Activated CD4-positive, alpha-beta memory T cell treated with anti-CD3 and anti-CD28 coated beads for 36 hours (primary cell): ENCODE results near the gene SPINK1. TPM values are rescaled to one million over a fixed set of nuclear protein-coding genes. Genes with fewer than 3 reads are reported as not detected.
"Not testable (repeated sequence)": the region's sequence is repeated elsewhere in the genome, so short reads cannot be mapped to it uniquely, and the experiment has no call there.

Experiments used
- CTCF ChIA-PET: fragments of 350-600 bp; sonication (Branson Sonifier 250); formaldehyde crosslinking; loops from one replicate; lab custom pipeline; 2021; ENCODE audit warnings: antibody characterized with exemption, inconsistent platforms; lab: Charles Lee
- POLR2A ChIA-PET: fragments of 350-600 bp; sonication (Branson Sonifier 250); formaldehyde crosslinking; loops from one replicate; lab custom pipeline; 2021; ENCODE audit warnings: antibody characterized with exemption; lab: Charles Lee
- DNase-seq: peaks from one replicate; pipeline ENCODE4 v3.0.0-alpha.2; 2020
- H3K27ac Mint-ChIP-seq: one replicate; pipeline ENCODE4 v1.8.0; 2021; ENCODE audit warnings: mixed read lengths
- H3K27me3 Mint-ChIP-seq: one replicate; pipeline ENCODE4 v1.8.0; 2021; ENCODE audit warnings: mixed read lengths
- H3K36me3 Mint-ChIP-seq: one replicate; pipeline ENCODE4 v1.8.0; 2021; ENCODE audit warnings: mixed read lengths
- H3K4me1 Mint-ChIP-seq: one replicate; pipeline ENCODE4 v1.8.0; 2021; ENCODE audit warnings: low read depth, mixed read lengths
- H3K4me3 Mint-ChIP-seq: one replicate; pipeline ENCODE4 v1.8.0; 2021; ENCODE audit warnings: mild to moderate bottlenecking, mixed read lengths
- H3K9me3 Mint-ChIP-seq: one replicate; pipeline ENCODE4 v1.8.0; 2021; ENCODE audit warnings: mixed read lengths
- intact Hi-C: fragments of 100-400 bp; cut with micrococcal nuclease; formaldehyde crosslinking; loops from one replicate; pipeline ENCODE4 v1.15.1; 2023
- total RNA-seq, 2 experiments: library from RNA; stranded (reverse); gene quantifications; one replicate each; pipeline ENCODE4 v1.2.3, GENCODE V29; 2021

Gene SPINK1
- total RNA-seq, 2 experiments from 2014 or later, result not detected

- DNase-seq, H3K36me3 Mint-ChIP-seq, H3K27me3 Mint-ChIP-seq, H3K4me3 Mint-ChIP-seq, POLR2A ChIA-PET, H3K4me1 Mint-ChIP-seq, H3K27ac Mint-ChIP-seq, H3K9me3 Mint-ChIP-seq: not testable (repeated sequence)
- CTCF ChIA-PET, result interaction anchor here (1.2 to 2.7 kb wide), 2 partner anchors 189 to 193 kb away, joined by 5 to 39 read pairs; no protein-coding TSS in a partner anchor
- intact Hi-C loops, result loop anchor here (10.0 kb wide), 1 partner anchor 367 kb away; no protein-coding TSS in a partner anchor
Observed at GRCh38 chr5:147822222-147822621, 9.2 kb downstream of the SPINK1 start.

- no peaks in the 10 kb centered on the region for H3K9me3 Mint-ChIP-seq
- no peak overlapping the region for H3K27ac Mint-ChIP-seq
- DNase-seq, result no peak
- no peak overlapping the region for H3K4me3 Mint-ChIP-seq
- peaks cover 2% of the 10 kb centered on the region for H3K27me3 Mint-ChIP-seq
- ChIA-PET CTCF (interaction anchor here (1.0 to 2.7 kb wide), 2 partner anchors 36 to 193 kb away, joined by 3 to 39 read pairs; no protein-coding TSS in a partner anchor), POLR2A (no interaction called here)
- no peaks in the 10 kb centered on the region for H3K36me3 Mint-ChIP-seq
- intact Hi-C loops, result loop anchor here (10.0 kb wide), 1 partner anchor 367 kb away; no protein-coding TSS in a partner anchor
- no peaks in the 10 kb centered on the region for H3K4me1 Mint-ChIP-seq
Observed at GRCh38 chr5:147821766-147822165, 9.7 kb downstream of the SPINK1 start.

- ChIA-PET POLR2A (no interaction called here), CTCF (interaction anchor here (2.0 kb wide), 1 partner anchor 191 kb away, joined by 8 read pairs; no protein-coding TSS in a partner anchor)
- DNase-seq, result no peak
- Mint-ChIP-seq H3K27me3 (no peaks in the 10 kb centered on the region), H3K36me3 (no peaks in the 10 kb centered on the region), H3K27ac (no peak overlapping the region), H3K4me3 (no peak overlapping the region), H3K9me3 (peaks cover 2% of the 10 kb centered on the region), H3K4me1 (no peaks in the 10 kb centered on the region)
- intact Hi-C loops, result no loop called here
Observed at GRCh38 chr5:147819261-147819770, 12.2 kb downstream of the SPINK1 start.

- no peak overlapping the region for H3K27ac Mint-ChIP-seq
- H3K4me1 Mint-ChIP-seq, result no peaks in the 10 kb centered on the region
- POLR2A ChIA-PET, result no interaction called here
- CTCF ChIA-PET, result interaction anchor here (0.6 kb wide), 1 partner anchor 268 kb away, joined by 3 read pairs; no protein-coding TSS in a partner anchor
- H3K9me3 Mint-ChIP-seq, result peaks cover 2% of the 10 kb centered on the region
- no peak for DNase-seq
- intact Hi-C loops, result no loop called here
- no peaks in the 10 kb centered on the region for H3K36me3 Mint-ChIP-seq
- H3K27me3 Mint-ChIP-seq, result no peaks in the 10 kb centered on the region
- H3K4me3 Mint-ChIP-seq, result no peak overlapping the region
Observed at GRCh38 chr5:147818290-147818689, 13.2 kb downstream of the SPINK1 start.

- intact Hi-C loops, result no loop called here
- Mint-ChIP-seq H3K9me3 (peaks cover 2% of the 10 kb centered on the region), H3K4me1 (no peaks in the 10 kb centered on the region), H3K27me3 (no peaks in the 10 kb centered on the region), H3K4me3 (no peak overlapping the region), H3K27ac (no peak overlapping the region), H3K36me3 (no peaks in the 10 kb centered on the region)
- CTCF ChIA-PET, result no interaction called here
- no peak for DNase-seq
- POLR2A ChIA-PET, result no interaction called here
Observed at GRCh38 chr5:147813696-147814095, 17.8 kb downstream of the SPINK1 start.

- ChIA-PET POLR2A (no interaction called here), CTCF (no interaction called here)
- DNase-seq, result no peak
- Mint-ChIP-seq H3K4me3 (no peak overlapping the region), H3K36me3 (no peaks in the 10 kb centered on the region), H3K4me1 (no peaks in the 10 kb centered on the region), H3K27me3 (no peaks in the 10 kb centered on the region), H3K9me3 (no peaks in the 10 kb centered on the region), H3K27ac (no peak overlapping the region)
- intact Hi-C loops, result no loop called here
Observed at GRCh38 chr5:147809830-147810666, 21.4 kb downstream of the SPINK1 start.

- ChIA-PET POLR2A (no interaction called here), CTCF (no interaction called here)
- DNase-seq, result no peak
- Mint-ChIP-seq H3K4me3 (no peak overlapping the region), H3K27me3 (peaks cover 3% of the 10 kb centered on the region), H3K9me3 (no peaks in the 10 kb centered on the region), H3K36me3 (no peaks in the 10 kb centered on the region), H3K4me1 (no peaks in the 10 kb centered on the region), H3K27ac (no peak overlapping the region)
- intact Hi-C loops, result no loop called here
Observed at GRCh38 chr5:147805030-147805454, 26.4 kb downstream of the SPINK1 start.

- CTCF ChIA-PET, result no interaction called here
- POLR2A ChIA-PET, result no interaction called here
Observed at GRCh38 chr5:147804334-147804733, 27.1 kb downstream of the SPINK1 start.

GRCh38 chr5:147803926-147804325, 27.5 kb downstream of the SPINK1 start:
- no peak overlapping the region for H3K27ac Mint-ChIP-seq
- H3K36me3 Mint-ChIP-seq, result no peaks in the 10 kb centered on the region
- intact Hi-C loops, result no loop called here
- H3K4me3 Mint-ChIP-seq, result no peak overlapping the region
- DNase-seq, result no peak
- CTCF ChIA-PET, result no interaction called here
- H3K27me3 Mint-ChIP-seq, result peaks cover 3% of the 10 kb centered on the region
- H3K4me1 Mint-ChIP-seq, result no peaks in the 10 kb centered on the region
- POLR2A ChIA-PET, result no interaction called here
- H3K9me3 Mint-ChIP-seq, result no peaks in the 10 kb centered on the region

More at GRCh38 chr5:147804334-147804733, 27.1 kb downstream of the SPINK1 start:
- H3K4me3 Mint-ChIP-seq, result no peak overlapping the region
- H3K4me1 Mint-ChIP-seq, result no peaks in the 10 kb centered on the region
- no peak for DNase-seq
- peaks cover 3% of the 10 kb centered on the region for H3K27me3 Mint-ChIP-seq
- no peaks in the 10 kb centered on the region for H3K36me3 Mint-ChIP-seq
- no peaks in the 10 kb centered on the region for H3K9me3 Mint-ChIP-seq
- intact Hi-C loops, result no loop called here
- no peak overlapping the region for H3K27ac Mint-ChIP-seq

GRCh38 chr5:147803161-147803560, 28.3 kb downstream of the SPINK1 start:
- POLR2A ChIA-PET, H3K4me3 Mint-ChIP-seq, H3K4me1 Mint-ChIP-seq, DNase-seq, H3K9me3 Mint-ChIP-seq, CTCF ChIA-PET, intact Hi-C loops, H3K27ac Mint-ChIP-seq, H3K36me3 Mint-ChIP-seq, H3K27me3 Mint-ChIP-seq: not testable (repeated sequence)

- POLR2A ChIA-PET, result no interaction called here
- intact Hi-C loops, result no loop called here
Observed at GRCh38 chr5:147801461-147801860, 30.0 kb downstream of the SPINK1 start.

GRCh38 chr5:147800491-147800890, 31.0 kb downstream of the SPINK1 start:
- Mint-ChIP-seq H3K4me1 (no peaks in the 10 kb centered on the region), H3K36me3 (no peaks in the 10 kb centered on the region), H3K27ac (no peak overlapping the region), H3K4me3 (no peak overlapping the region), H3K9me3 (no peaks in the 10 kb centered on the region), H3K27me3 (peaks cover 3% of the 10 kb centered on the region)
- DNase-seq, result no peak
- ChIA-PET POLR2A (no interaction called here), CTCF (no interaction called here)
- intact Hi-C loops, result no loop called here

More at GRCh38 chr5:147801461-147801860, 30.0 kb downstream of the SPINK1 start:
- Mint-ChIP-seq H3K36me3 (no peaks in the 10 kb centered on the region), H3K27me3 (peaks cover 3% of the 10 kb centered on the region), H3K4me3 (no peak overlapping the region), H3K27ac (no peak overlapping the region), H3K9me3 (no peaks in the 10 kb centered on the region), H3K4me1 (no peaks in the 10 kb centered on the region)
- no peak for DNase-seq
- CTCF ChIA-PET, result no interaction called here
